ENCODE results near the gene CLEC4G.

CLEC4G gene

GRCh38 chr19:7691497-7691896 lies 40.4 kb downstream of the CLEC4G start:
- FAIRE-seq, result no peak

DNA sequence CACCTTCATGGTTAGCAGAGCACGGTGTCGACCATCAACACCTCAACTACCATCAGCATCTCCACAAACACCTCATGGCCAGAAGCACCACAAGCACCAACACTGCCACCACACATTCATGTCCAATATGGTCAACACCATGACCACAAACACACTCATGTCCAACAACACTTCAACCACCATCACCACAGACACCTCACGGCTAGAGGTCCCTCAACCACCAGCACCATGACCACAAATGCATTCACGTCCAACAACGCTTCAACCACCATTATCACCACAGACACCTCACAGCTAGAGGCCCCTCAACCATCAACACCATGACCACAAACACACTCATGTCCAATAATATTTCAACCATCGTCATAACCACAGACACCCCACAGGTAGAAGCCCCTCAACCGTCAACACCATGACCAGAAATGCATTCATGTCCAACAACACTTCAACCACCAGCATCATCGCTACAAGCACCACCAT lies 41.1 kb downstream of the CLEC4G start:
- no peak for FAIRE-seq

GRCh38 chr19:7689165-7689564 lies 42.7 kb downstream of the CLEC4G start:
- FAIRE-seq, result no peak

DNA sequence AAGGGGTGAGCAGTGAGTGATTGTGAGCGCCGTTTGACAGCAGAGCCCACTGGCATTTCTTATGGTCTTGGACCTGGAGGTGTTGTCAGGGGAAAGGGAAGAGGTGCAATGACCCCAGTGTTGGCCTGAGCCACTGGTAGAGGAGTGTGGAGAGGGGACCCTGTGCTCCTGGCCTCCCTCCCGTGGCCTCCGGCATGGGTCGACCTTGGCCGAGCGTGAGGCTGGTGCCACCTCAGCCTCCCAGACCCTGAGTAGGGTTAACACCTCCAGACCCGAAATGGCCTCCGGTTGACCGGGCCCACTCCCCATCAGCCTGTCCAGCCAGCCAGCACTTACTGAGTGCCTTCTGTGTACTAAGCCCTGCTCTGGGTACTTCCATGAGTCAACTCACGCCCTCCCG lies 44.7 kb downstream of the CLEC4G start:
- no peak for FAIRE-seq

- FAIRE-seq, result no peak
Observed at GRCh38 chr19:7685546-7686445, 46.1 kb downstream of the CLEC4G start.

GRCh38 chr19:7682175-7682855 lies 49.6 kb downstream of the CLEC4G start:
- no peak for FAIRE-seq

- FAIRE-seq, result no peak
Observed at GRCh38 chr19:7681340-7682174, 50.4 kb downstream of the CLEC4G start.

- FAIRE-seq, result no peak
Observed at GRCh38 chr19:7680606-7681339, 51.1 kb downstream of the CLEC4G start, which contains the start of gene TRAPPC5. Gene TRAPPC5, plus strand, starts transcription at chr19:7680833. Its CDS starts 1,421 bp downstream, at chr19:7682254.

DNA sequence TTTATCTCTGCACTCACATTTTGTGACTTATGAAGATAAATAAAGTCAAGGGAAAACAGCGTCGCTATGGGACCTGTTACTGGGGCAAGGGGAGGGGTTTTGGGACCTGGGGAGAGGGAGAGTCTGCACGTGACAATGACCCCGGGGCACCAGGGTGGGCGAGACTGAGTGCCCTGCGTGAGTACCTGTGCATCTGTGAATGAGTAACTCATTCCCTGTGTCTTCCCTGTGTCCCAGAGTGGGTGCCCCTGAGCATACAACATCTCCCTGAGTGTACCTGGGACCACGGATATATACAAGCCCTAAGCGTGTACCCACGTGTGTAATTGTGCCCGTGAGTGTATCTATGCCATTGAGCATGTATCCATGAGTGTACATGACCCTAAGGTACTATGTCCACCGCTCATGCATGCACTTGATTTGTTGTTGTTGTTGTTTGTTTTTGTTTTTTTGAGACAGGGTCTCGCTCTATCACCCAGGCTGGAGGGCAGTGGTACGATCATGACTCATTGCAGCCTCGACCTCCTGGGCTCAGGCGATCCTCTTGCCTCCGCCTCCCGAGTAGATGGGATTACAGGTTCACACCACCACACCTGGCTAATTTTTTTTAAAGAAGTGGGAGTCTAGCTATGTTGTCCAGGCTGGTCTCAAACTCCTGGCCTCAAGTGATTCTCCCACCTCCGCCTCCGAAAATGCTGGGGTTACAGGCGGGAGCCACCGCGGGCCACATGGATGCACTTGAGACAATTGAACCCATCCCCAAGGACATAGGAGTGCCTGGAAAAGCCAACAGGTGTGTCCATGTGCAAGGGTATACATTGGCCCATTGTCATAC lies 51.9 kb downstream of the CLEC4G start:
- no peak for FAIRE-seq

DNA sequence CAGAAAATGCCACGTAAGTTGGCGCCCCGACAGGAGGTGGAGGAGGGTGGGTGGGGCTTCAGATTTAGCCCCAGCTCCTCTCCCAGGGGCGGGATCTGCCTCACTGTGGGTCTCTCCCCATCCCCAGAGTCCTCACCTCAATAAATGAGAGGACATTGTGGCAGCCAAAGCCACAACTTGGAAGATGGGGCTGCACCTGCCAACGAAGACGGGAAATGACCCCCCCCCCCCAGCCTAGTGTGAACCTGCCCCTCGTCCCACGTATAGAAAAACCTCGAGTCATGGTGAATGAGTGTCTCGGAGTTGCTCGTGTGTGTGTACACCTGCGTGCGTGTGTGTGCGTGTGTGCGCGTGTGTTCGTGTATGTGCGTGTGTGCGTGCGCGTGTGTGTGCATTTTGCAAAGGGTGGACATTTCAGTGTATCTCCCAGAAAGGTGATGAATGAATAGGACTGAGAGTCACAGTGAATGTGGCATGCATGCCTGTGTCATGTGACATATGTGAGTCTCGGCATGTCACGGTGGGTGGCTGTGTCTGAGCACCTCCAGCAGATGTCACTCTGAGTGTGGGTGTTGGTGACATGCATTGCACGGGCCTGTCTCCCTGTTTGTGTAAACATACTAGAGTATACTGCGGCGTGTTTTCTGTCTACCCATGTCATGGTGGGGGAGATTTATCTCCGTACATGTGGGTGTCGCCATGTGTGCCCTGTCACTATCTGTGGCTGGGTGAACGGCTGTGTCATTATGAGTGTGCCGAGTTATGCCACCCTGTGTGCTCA lies 52.7 kb downstream of the CLEC4G start:
- no peak for FAIRE-seq
